GM18868 (cell line): ENCODE measurements around the gene KLHL8.

Source experiments
- ATAC-seq: cut with Tn5 transposase; IDR thresholded peaks from one replicate; pipeline ENCODE4 v1.9.1; 2021; ENCODE audit warnings: mild to moderate bottlenecking, moderate library complexity; ENCODE audit not compliant: unreplicated experiment

Gene KLHL8

GRCh38 chr4:87126056-87126455 is 94.4 kb downstream of the KLHL8 start:
- ATAC-seq, result no peak

DNA sequence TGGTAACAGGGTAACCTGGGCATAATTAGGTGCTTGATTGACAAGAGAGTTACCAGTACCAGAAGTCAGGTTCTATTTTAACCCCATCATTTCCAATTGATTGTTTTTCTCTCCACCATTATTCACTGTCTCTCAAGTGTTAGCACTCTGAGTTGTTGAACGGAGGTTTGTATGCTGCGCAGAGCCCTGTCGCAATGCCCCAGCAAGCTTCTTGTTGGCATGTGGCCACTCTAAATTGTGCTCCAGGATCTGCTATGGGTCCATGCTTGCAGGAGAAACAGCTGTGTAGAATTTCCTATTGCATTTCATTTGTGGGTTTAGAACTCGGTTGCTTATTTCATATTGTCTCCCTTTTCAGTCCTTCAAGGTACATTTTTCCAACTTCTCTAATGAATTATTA is 98.2 kb downstream of the KLHL8 start:
- ATAC-seq, result no peak

GRCh38 chr4:87121341-87122065 is 98.9 kb downstream of the KLHL8 start:
- no peak for ATAC-seq

DNA sequence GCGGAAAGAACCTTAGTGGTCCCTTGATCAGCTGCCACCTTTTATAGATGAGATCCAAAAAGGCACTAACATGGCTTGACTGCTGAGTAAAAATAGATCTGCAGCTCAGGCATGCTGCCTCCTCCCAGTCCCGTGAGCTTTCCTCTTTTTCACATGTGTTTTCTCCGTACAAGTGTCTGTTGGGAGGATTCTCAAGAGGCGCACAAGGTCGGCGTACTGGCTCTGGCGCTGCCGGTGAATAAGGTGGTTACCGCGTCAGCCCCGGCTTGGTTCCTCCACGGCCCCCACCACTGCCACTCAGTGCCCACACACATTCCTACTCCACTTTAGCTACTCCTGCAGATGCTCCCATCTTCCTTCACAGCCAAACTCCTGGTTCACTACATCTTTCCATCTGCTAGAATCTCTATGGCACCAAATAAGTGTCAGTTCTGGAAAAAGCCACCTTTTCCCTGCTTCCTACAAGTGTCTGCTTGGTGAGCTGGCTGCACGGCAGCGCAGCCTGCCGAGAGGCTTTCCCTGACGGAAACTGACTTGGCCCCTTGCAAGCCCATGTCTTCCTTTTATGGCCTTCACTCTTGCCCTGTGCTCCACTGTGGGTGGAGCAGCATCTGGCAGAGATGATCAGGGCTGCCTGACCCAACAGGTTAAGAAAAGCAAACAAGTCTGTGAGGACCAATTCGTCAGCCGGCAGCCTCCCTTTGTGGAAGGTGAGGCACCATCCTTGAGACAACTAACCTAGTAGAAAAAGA is 99.8 kb downstream of the KLHL8 start:
- no peak for ATAC-seq

- peak; percentile 55 for ATAC-seq
These were observed 100.4 kb downstream of the KLHL8 start for GRCh38 chr4:87120010-87120409.

- ATAC-seq, result no peak
These were observed 101.6 kb downstream of the KLHL8 start for GRCh38 chr4:87118826-87119225.

- no peak for ATAC-seq
These were observed 102.0 kb downstream of the KLHL8 start for GRCh38 chr4:87118421-87118820.

GRCh38 chr4:87117732-87118075 is 102.7 kb downstream of the KLHL8 start:
- ATAC-seq, result no peak

GRCh38 chr4:87117051-87117731 is 103.2 kb downstream of the KLHL8 start:
- ATAC-seq, result no peak

DNA sequence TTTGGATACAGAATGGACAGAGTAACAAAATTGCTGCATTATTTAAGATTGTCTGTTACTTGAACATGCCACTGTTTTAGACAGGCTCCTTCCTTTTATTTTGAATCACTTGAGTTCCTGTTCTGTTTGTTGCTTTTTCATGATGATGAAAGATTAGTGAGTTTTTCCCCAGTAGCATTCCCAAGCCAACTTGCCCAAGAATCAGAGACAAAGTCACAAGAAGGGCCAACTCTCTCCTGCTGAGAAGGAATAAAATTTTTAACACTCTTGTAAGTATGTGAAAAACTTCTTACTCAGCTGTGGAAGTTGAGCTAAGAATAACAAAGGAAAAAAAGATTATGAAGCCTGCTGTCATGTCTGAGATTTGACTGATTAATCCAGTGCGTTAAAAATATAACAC is 104.2 kb downstream of the KLHL8 start:
- no peak for ATAC-seq

GRCh38 chr4:87114245-87115062 is 106.0 kb downstream of the KLHL8 start:
- no peak for ATAC-seq

DNA sequence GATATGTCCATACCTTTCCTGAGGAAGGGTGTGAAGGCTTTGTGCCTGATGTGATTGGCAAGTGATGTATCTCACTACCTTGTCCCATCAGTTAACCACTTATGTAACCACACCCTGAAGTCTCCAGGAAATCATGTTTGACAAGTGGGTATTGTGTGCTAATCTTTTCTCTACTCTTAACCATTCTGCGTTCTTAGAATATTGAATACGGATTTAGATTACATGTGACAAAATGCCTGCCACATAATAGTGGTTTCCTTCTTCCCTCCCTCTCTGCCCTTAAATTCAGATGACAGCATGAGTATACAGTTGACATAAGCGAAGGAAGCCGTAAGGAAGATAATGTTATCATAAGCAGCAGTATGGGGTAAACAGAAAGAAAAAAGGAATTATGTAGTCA is 108.4 kb downstream of the KLHL8 start:
- ATAC-seq, result no peak
